ENCODE data around the gene RHEB. TPM values are rescaled to one million over a fixed set of nuclear protein-coding genes. Genes with fewer than 3 reads are reported as not detected.

Gene RHEB
- total RNA-seq, 1 donor from 2014 or later = 96.0 TPM

DNA sequence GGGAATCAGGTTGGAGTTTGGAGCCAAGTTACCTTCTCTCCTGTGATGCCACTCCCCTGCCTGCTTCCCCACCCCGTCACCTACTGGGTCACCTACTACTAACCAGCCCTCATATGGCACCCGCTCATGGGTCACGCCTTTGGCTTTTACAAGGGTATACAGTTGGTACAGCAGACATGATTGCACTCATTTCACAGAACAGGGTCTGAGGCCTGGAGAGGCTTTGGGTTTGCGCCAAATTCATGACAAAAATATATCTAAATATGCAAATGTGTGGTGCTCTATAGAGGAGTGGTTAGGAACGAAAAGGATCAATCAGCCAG lies 90.5 kb downstream of the RHEB start:
- H3K4me3 ChIP-seq = no peak overlapping the region
- intact Hi-C loops (cut with DNase I) = no loop called here
- peak overlapping the region; percentile 41 for H3K27ac ChIP-seq
- H3K36me3 ChIP-seq = no peaks in the 10 kb centered on the region
- H3K27me3 ChIP-seq (ENCODE audit: low read depth) = no peaks in the 10 kb centered on the region
- H3K9me3 ChIP-seq = no peaks in the 10 kb centered on the region
- no peak for ATAC-seq
- no peak for TF ChIP-seq CTCF (IDR thresholded peaks at IDR 0.05)
- peaks cover 42% of the 10 kb centered on the region for H3K4me1 ChIP-seq
- no peak for DNase-seq

DNA sequence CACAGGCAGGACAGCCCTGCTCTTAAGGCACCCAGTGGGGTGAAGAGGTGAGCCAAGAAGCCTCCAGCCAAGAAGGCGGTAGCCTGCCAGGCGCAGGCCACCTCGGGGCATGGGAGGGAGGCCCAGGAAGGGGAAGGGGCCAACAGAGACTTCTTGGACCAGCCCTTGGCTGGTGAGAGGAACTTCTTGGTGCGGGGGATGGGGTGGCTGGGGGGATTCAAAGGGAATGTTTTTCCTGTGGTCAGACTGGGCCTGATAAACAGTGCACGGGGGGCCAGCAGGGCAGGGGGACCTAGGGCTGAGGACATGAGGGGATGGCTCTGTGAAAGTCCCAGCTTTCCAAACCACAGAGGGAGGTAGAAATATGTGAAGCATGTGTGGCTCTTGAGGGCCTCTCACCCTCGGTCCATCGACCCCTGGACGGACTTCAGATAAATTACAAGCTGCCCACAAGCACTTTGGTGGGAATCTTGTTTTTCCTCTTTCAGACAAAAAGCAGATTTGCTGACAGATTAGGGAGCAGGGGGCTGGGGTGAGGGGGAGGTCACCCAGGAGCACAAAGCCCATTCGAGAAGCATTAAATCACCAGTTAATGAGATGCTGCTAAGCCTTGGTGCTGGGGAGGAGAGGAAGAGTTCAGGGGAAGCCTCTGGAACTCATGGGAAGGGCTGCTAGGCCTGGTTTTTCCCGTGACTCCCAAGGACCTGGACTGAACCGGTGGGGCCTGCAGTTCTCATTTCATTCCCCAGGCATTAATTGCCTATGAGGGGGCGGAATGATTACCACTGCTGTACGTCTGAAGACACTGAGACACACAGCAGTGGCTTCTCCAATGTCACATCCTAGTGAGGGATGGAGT lies 91.1 kb downstream of the RHEB start:
- H3K4me1 ChIP-seq = peaks cover 42% of the 10 kb centered on the region
- ATAC-seq = peak; percentile 16 to 58
- intact Hi-C loops (cut with DNase I) = no loop called here
- H3K4me3 ChIP-seq = no peak overlapping the region
- no peaks in the 10 kb centered on the region for H3K27me3 ChIP-seq (ENCODE audit: low read depth)
- H3K36me3 ChIP-seq = no peaks in the 10 kb centered on the region
- peak overlapping the region; percentile 41 for H3K27ac ChIP-seq
- TF ChIP-seq CTCF (IDR thresholded peaks at IDR 0.05) = no peak
- no peak for DNase-seq
- no peaks in the 10 kb centered on the region for H3K9me3 ChIP-seq

DNA sequence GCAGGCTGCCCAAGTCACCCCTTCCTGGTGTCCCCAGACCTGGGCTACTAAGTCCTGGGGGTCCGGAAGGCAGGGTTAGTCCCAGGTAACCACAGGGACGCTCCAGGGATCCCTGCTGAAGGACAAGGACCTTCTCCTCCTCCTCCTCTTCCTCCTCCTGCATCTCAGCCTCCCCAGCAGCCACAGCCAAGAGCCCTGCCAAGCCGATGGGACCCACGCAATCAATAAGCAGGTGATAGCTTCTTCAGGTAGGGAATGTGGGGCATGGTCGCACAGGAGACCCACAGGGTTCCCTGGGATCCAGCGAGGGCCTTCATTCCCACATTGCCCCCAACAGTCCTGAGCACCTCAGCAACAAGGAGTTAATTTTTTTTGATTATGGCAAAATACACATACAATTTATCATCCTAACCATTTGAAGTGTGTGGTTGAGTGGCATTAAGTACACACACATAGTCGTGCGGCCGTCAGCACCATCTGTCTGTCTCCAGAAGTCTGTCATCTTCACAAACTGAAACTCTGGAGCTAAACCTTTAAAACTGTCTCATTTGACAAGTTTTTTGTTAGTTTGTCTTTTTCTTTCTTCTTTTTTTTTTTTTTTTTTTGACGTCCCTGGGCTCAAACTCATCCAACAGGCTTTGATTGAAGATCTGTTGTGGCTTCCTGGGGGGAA lies 91.9 kb downstream of the RHEB start:
- Histone ChIP-seq H3K27ac (peak overlapping the region; percentile 36), H3K27me3 (ENCODE audit: low read depth) (no peaks in the 10 kb centered on the region), H3K9me3 (no peaks in the 10 kb centered on the region), H3K4me1 (peaks cover 42% of the 10 kb centered on the region), H3K36me3 (no peaks in the 10 kb centered on the region), H3K4me3 (no peak overlapping the region)
- intact Hi-C loops (cut with DNase I) = no loop called here
- TF ChIP-seq CTCF (IDR thresholded peaks at IDR 0.05) = no peak
- no peak for ATAC-seq
- no peak for DNase-seq

DNA sequence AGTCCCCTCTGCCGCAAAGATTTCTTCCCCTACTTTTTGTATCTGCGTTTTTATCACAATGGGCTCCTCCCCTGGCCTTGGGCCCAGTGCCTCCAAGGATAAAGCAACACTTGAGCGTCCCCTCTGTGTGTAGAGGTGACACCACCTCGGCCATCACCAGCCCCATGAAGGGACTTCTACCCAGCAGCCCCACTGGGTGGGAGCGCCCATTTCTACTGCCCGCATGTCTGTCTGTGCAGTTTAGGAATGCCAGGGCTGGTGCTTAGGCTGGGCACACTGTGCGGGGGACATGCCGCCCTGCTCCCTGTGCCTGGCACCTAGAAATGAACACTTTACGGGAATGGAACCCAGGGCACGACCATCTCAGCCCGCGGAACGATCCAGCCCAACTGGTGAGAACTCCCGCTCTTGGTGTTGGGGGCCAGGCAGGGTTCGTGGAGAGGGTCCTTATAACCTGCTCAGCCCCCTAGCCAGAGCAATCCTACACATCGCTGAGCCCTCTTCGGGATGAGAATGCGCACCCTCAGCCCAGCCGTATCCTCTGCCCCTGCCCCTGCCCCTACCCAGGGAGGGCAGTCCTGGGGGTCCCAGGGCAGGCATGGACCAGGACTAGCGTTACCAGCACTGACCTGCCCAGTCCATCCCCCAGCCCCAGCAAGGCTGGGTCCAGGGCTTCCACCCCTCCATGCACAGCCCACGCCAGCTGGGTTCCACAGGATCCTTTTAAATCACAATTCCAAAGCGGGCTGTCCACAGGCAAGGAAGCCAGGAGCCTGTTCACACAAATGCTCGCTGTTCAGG lies 92.6 kb downstream of the RHEB start:
- Histone ChIP-seq H3K4me3 (no peak overlapping the region), H3K27ac (peak overlapping the region; percentile 36), H3K36me3 (no peaks in the 10 kb centered on the region), H3K4me1 (peaks cover 42% of the 10 kb centered on the region), H3K27me3 (ENCODE audit: low read depth) (no peaks in the 10 kb centered on the region), H3K9me3 (no peaks in the 10 kb centered on the region)
- intact Hi-C loops (cut with DNase I) = no loop called here
- DNase-seq (no peak), ATAC-seq (no peak)
- no peak for TF ChIP-seq CTCF (IDR thresholded peaks at IDR 0.05)

- Histone ChIP-seq H3K4me3 (no peak overlapping the region), H3K4me1 (peaks cover 42% of the 10 kb centered on the region), H3K9me3 (no peaks in the 10 kb centered on the region), H3K27me3 (ENCODE audit: low read depth) (no peaks in the 10 kb centered on the region), H3K36me3 (no peaks in the 10 kb centered on the region), H3K27ac (peak overlapping the region; percentile 56)
- intact Hi-C loops (cut with DNase I) = no loop called here
- peak in 1 of 2 donors; percentile 52 for ATAC-seq
- TF ChIP-seq CTCF (IDR thresholded peaks at IDR 0.05) = no peak
- peak; percentile 53 for DNase-seq
These were observed 93.2 kb downstream of the RHEB start for GRCh38 chr7:151426441-151426903.

Measured in lower lobe of right lung (tissue), 2 donors.